Subcutaneous adipose tissue (tissue), 4 donors: ENCODE results near the gene REXO1. TPM values are rescaled to one million over a fixed set of nuclear protein-coding genes. Genes with fewer than 3 reads are reported as not detected.

Experiments
- CTCF ChIP-seq: fragments of 450-650 bp; IDR thresholded peaks from one replicate; pipeline ENCODE4 v1.5.1; 2016; ENCODE audit warnings: low read depth, mild to moderate bottlenecking, control low read depth, antibody characterized with exemption, moderate library complexity
- total RNA-seq, 4 donors: library from RNA; depleted of rRNA; stranded (reverse); fragments of >200 nt; gene quantifications; one replicate each; pipeline ENCODE4 v1.1.0, GENCODE V29; 2016

The REXO1 gene
- total RNA-seq, 4 donors from 2014 or later = 12.3 to 30.5 (median 20.1) TPM

DNA sequence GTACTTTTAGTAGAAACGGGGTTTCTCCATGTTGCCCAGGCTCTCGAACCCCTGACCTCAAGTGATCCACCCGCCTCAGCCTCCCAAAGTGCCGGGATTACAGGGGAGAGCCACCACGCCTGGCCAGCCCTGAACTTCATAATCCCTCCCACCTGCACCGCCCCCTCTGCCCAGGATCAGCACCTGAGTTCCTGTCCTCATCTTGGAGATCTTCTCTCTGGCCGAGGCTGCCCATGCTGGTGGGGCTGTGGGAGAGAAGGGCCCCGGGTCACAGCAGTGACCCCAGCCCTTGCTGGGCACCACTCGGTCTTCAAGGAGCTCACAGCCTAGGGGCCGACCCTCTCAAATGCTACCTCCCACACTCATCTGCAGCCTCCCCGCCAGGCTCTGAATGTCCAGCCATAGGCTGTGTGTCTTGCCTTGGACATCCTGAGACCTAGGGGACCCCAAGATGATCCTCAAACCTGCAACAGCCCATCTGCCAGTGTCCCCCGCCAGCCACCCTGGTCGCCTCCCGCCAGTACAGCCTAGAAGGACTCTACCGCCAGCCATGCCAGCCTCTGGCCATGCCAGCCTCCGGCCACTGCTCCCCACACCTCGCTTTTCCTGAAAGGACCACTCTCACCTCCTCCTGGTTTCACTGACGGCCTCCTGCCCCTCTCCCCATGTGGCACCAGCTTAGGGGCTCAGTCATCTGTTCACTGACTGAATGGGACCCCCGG is 37.7 kb downstream of the REXO1 start:
- no peak for TF ChIP-seq CTCF

- TF ChIP-seq CTCF = no peak
Measured at GRCh38 chr19:1809678-1810077, 38.6 kb downstream of the REXO1 start.

DNA sequence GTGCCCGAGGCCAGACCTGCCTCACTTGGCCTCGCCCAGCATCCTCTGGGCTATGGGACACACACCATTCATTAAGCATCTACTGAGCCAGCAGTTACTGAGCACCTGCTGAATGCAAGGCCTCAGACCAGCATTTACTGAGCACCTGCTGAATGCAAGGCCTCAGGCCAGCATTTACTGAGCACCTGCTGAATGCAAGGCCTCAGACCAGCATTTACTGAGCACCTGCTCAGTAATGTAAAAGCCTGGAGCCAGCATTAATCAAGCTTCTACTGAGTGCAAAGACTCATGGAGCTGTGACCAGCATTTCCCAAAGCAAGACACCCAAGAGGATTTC is 39.9 kb downstream of the REXO1 start:
- TF ChIP-seq CTCF = no peak

DNA sequence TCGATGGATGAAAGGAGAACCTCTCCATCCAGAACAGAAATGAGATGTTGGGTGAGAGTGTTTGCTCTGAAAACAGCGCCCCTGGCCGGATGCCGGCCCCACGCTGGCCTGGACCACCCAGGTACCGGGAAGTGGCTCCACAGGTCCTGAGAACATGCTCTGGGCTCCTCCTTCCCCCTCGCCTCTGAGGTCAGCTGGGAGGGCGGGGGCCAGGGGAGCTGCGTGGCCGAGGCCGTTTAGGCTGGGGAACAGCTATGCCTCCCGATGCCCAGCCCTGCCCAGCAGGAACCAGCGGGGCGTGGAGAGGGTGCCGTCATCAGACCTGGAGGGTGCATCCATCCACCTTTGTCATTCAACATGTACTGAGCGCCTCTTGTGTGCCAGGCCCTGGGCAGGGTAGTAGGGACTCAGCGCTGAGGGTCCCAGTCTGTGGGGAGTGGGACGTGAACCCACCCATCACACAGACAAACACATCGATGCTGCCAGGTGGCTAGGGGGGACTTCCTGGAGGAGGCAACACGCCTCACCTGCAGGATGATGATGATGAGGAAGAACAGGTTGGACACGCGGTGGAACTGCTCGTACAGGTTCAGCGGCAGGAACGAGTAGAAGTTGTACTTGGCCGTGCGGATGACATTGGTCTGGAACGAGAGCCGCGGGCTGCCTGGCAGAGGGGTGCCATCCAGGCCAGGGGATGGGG is 40.4 kb downstream of the REXO1 start:
- TF ChIP-seq CTCF = no peak

GRCh38 chr19:1807030-1807694 is 41.1 kb downstream of the REXO1 start:
- no peak for TF ChIP-seq CTCF

GRCh38 chr19:1806184-1807029 is 41.9 kb downstream of the REXO1 start:
- TF ChIP-seq CTCF = no peak
